Activated CD8-positive, alpha-beta memory T cell treated with anti-CD3 and anti-CD28 coated beads for 4 hours (primary cell): ENCODE results near the gene RNF141.

Experiments
- DNase-seq, 2 donors: peaks; one replicate each; pipeline ENCODE4 v3.0.0-alpha.2; 2020; ENCODE audit warnings: low read depth in 2 of 2

RNF141 gene

GRCh38 chr11:10540915-10541560 lies at the start of gene RNF141:
RNF141 (minus strand) TSS chr11:10541187; CDS start chr11:10534158, 7,029 bp downstream.
- DNase-seq: peak; percentile 88 to 92

GRCh38 chr11:10590218-10590915 lies 49.4 kb upstream of the RNF141 start:
- DNase-seq: no peak

- DNase-seq: no peak
Measured at GRCh38 chr11:10588904-10589303, 47.9 kb upstream of the RNF141 start.

GRCh38 chr11:10587995-10588394 lies 47.0 kb upstream of the RNF141 start:
- DNase-seq: no peak

- DNase-seq: no peak
Measured at GRCh38 chr11:10587388-10587787, 46.4 kb upstream of the RNF141 start.

- no peak for DNase-seq
Measured at GRCh38 chr11:10584071-10584501, 43.1 kb upstream of the RNF141 start.

GRCh38 chr11:10581481-10582019 lies 40.6 kb upstream of the RNF141 start:
- no peak for DNase-seq

GRCh38 chr11:10580623-10581022 lies 39.6 kb upstream of the RNF141 start:
- no peak for DNase-seq

- DNase-seq: no peak
Measured at GRCh38 chr11:10579700-10580099, 38.7 kb upstream of the RNF141 start.

GRCh38 chr11:10576035-10576398 lies 35.0 kb upstream of the RNF141 start:
- DNase-seq: no peak

GRCh38 chr11:10575346-10576034 lies 34.5 kb upstream of the RNF141 start:
- no peak for DNase-seq

GRCh38 chr11:10573556-10573955 lies 32.6 kb upstream of the RNF141 start:
- DNase-seq: no peak

- no peak for DNase-seq
Measured at GRCh38 chr11:10573028-10573427, 32.0 kb upstream of the RNF141 start.

- DNase-seq: no peak
Measured at GRCh38 chr11:10572533-10572932, 31.5 kb upstream of the RNF141 start.

- DNase-seq: no peak
Measured at GRCh38 chr11:10568486-10568941, 27.5 kb upstream of the RNF141 start, which contains the start of gene LYVE1. LYVE1 (minus strand) TSS chr11:10568665; CDS start chr11:10568532, 133 bp downstream.

GRCh38 chr11:10567446-10567845 lies 26.5 kb upstream of the RNF141 start:
- DNase-seq: no peak

- no peak for DNase-seq
Measured at GRCh38 chr11:10566257-10566957, 25.4 kb upstream of the RNF141 start.

- no peak for DNase-seq
Measured at GRCh38 chr11:10565493-10565892, 24.5 kb upstream of the RNF141 start.

GRCh38 chr11:10564696-10565318 lies 23.8 kb upstream of the RNF141 start:
- DNase-seq: no peak

GRCh38 chr11:10564030-10564429 lies 23.0 kb upstream of the RNF141 start:
- DNase-seq: no peak

GRCh38 chr11:10561947-10562346 lies 21.0 kb upstream of the RNF141 start:
- no peak for DNase-seq
